Measurements from ENCODE around the gene DUOXA1. TPM values are rescaled to one million over a fixed set of nuclear protein-coding genes. Genes with fewer than 3 reads are reported as not detected.

Gene DUOXA1
- total and polyA plus RNA-seq, 2 donors (not counting 1 experiment from before 2014, with no cell fraction given) = 0.03 to 0.74 TPM

DNA sequence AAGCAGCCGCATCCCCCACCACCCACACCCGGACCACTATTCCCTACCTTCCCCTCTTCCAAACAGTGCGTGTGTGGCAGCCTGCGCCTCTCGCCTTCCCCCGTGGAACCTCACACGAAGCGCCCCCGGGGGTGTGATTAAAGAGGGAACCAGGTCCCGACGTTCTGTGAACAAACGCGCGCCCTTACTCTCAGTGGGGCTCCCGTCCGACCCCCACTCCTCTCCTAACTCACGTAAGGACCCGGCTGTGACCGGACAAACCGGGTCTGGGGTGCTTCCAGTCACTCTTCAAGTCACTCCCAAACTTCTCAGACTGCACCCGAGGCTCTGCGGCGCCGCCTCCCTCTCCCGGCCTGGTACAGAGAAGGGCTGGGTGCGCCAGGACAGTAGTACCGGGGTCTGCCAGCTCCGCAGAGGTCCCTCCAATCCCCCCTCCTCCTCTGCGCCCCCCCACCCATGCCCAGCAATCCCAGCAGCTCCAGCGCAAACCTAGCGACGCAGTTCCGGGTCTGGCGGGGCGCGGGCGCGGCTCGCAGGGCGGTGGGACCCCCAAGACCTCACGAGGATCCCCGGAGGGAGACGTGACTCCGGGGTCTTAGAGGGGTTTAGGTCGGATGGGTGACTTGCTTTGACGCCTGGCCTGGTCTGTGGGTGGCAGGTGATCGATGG, 574 bp downstream of the DUOXA1 start:
- H3K27me3 ChIP-seq (replicated peaks in 1 of 4; ENCODE audit: control extremely low read depth in 1 of 4, control insufficient read depth in 3 of 4, insufficient read depth in 4 of 4, low read length in 3 of 4) = peaks cover 0 to 63% (median 34%) of the 10 kb centered on the region in 4 experiments
- peak overlapping the region; percentile 42 for H3K9ac ChIP-seq (ENCODE audit: low read length)
- ATAC-seq (ENCODE audit: low read depth) (no peak), DNase-seq (no peak)
- ChIA-PET CTCF (interaction anchor here (6.1 kb wide), 1 partner anchor 11 kb away, joined by 33 read pairs; no protein-coding TSS in a partner anchor), POLR2A (no interaction called here)
- TF ChIP-seq, protein P1, sequence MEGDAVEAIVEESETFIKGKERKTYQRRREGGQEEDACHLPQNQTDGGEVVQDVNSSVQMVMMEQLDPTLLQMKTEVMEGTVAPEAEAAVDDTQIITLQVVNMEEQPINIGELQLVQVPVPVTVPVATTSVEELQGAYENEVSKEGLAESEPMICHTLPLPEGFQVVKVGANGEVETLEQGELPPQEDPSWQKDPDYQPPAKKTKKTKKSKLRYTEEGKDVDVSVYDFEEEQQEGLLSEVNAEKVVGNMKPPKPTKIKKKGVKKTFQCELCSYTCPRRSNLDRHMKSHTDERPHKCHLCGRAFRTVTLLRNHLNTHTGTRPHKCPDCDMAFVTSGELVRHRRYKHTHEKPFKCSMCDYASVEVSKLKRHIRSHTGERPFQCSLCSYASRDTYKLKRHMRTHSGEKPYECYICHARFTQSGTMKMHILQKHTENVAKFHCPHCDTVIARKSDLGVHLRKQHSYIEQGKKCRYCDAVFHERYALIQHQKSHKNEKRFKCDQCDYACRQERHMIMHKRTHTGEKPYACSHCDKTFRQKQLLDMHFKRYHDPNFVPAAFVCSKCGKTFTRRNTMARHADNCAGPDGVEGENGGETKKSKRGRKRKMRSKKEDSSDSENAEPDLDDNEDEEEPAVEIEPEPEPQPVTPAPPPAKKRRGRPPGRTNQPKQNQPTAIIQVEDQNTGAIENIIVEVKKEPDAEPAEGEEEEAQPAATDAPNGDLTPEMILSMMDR (IDR thresholded peaks at IDR 0.05) = no peak
- TF ChIP-seq EZH2 (IDR thresholded peaks at IDR 0.05; ENCODE audit: borderline replicate concordance, insufficient read depth, low read depth, low read length, poor library complexity, severe bottlenecking) = no peak
- H3K4me3 Mint-ChIP-seq = peak overlapping the region; percentile 46
- no peaks in the 10 kb centered on the region for H3K79me2 ChIP-seq (ENCODE audit: control insufficient read depth, insufficient read depth, low read length)
- peaks cover 74% of the 10 kb centered on the region for H3K27me3 Mint-ChIP-seq
- H3K36me3 ChIP-seq (replicated peaks in 1 of 2; ENCODE audit: control extremely low read depth in 1 of 2, control insufficient read depth in 1 of 2, extremely low read depth in 1 of 2, insufficient read depth in 2 of 2, low read length in 1 of 2) = no peaks in the 10 kb centered on the region
- H3K27ac Mint-ChIP-seq = no peak overlapping the region
- peak overlapping the region in 3 of 5 experiments; percentile 11 to 35 (median 33) for H3K4me3 ChIP-seq (ENCODE audit: control extremely low read depth in 1 of 5, extremely low read depth in 1 of 5, insufficient read depth in 1 of 5, low read depth in 2 of 5, low read length in 4 of 5)
- no peaks in the 10 kb centered on the region for H3K9me3 Mint-ChIP-seq (ENCODE audit: insufficient read depth)
- H2AFZ ChIP-seq (ENCODE audit: insufficient read depth, low read depth, low read length, poor library complexity, severe bottlenecking) = peak overlapping the region; percentile 51
- peaks cover 0 to 5% (median 0%) of the 10 kb centered on the region in 3 donors for H3K9me3 ChIP-seq (ENCODE audit: control extremely low read depth in 1 of 3, control insufficient read depth in 2 of 3, insufficient read depth in 1 of 3, low read length in 2 of 3)
- H3K4me1 ChIP-seq (ENCODE audit: control insufficient read depth in 2 of 2, insufficient read depth in 2 of 2, low read length in 2 of 2) = peaks cover 15 to 22% of the 10 kb centered on the region in 2 donors
- 10% methylated on average over 42 of the region's 47 CpGs for WGBS (ENCODE audit: insufficient coverage)
- peaks cover 8% of the 10 kb centered on the region for H3K4me1 Mint-ChIP-seq
- H4K20me1 ChIP-seq (ENCODE audit: control insufficient read depth, insufficient read depth, low read length, poor library complexity, severe bottlenecking) = no peaks in the 10 kb centered on the region
- no peak overlapping the region for H3K27ac ChIP-seq (ENCODE audit: low read length in 2 of 2)
- intact Hi-C loops (cut with micrococcal nuclease) = no loop called here
- H3K4me2 ChIP-seq (replicated peaks; ENCODE audit: low read depth, low read length, poor library complexity, severe bottlenecking) = peak overlapping the region; percentile 71

GRCh38 chr15:45126535-45127158, 3.0 kb downstream of the DUOXA1 start:
- peaks cover 15 to 22% of the 10 kb centered on the region in 2 donors for H3K4me1 ChIP-seq (ENCODE audit: control insufficient read depth in 2 of 2, insufficient read depth in 2 of 2, low read length in 2 of 2)

More at GRCh38 chr15:45126535-45127158, 3.0 kb downstream of the DUOXA1 start:
- Mint-ChIP-seq H3K9me3 (ENCODE audit: insufficient read depth) (no peaks in the 10 kb centered on the region), H3K4me1 (peaks cover 8% of the 10 kb centered on the region), H3K27me3 (peaks cover 60% of the 10 kb centered on the region), H3K4me3 (no peak overlapping the region), H3K27ac (no peak overlapping the region)
- intact Hi-C loops (cut with micrococcal nuclease) = loop anchor here (1.0 kb wide), 3 partner anchors 41 to 332 kb away; a partner anchor contains a TSS
- Histone ChIP-seq H3K27ac (ENCODE audit: low read length in 2 of 2) (no peak overlapping the region), H3K4me3 (ENCODE audit: control extremely low read depth in 1 of 5, extremely low read depth in 1 of 5, insufficient read depth in 1 of 5, low read depth in 2 of 5, low read length in 4 of 5) (no peak overlapping the region), H3K9me3 (ENCODE audit: control extremely low read depth in 1 of 3, control insufficient read depth in 2 of 3, insufficient read depth in 1 of 3, low read length in 2 of 3) (peaks cover 0 to 5% (median 0%) of the 10 kb centered on the region in 3 donors), H3K4me2 (replicated peaks; ENCODE audit: low read depth, low read length, poor library complexity, severe bottlenecking) (no peak overlapping the region), H3K36me3 (replicated peaks in 1 of 2; ENCODE audit: control extremely low read depth in 1 of 2, control insufficient read depth in 1 of 2, extremely low read depth in 1 of 2, insufficient read depth in 2 of 2, low read length in 1 of 2) (no peaks in the 10 kb centered on the region), H3K79me2 (ENCODE audit: control insufficient read depth, insufficient read depth, low read length) (no peaks in the 10 kb centered on the region), H3K27me3 (replicated peaks in 1 of 4; ENCODE audit: control extremely low read depth in 1 of 4, control insufficient read depth in 3 of 4, insufficient read depth in 4 of 4, low read length in 3 of 4) (peaks cover 0 to 55% (median 28%) of the 10 kb centered on the region in 4 experiments), H4K20me1 (ENCODE audit: control insufficient read depth, insufficient read depth, low read length, poor library complexity, severe bottlenecking) (no peaks in the 10 kb centered on the region), H3K9ac (ENCODE audit: low read length) (no peak overlapping the region), H2AFZ (ENCODE audit: insufficient read depth, low read depth, low read length, poor library complexity, severe bottlenecking) (no peak overlapping the region)
- no CpG with 5 or more reads among the region's 2 CpGs for WGBS (ENCODE audit: insufficient coverage)
- peak; percentile 70 for DNase-seq
- TF ChIP-seq EZH2 (IDR thresholded peaks at IDR 0.05; ENCODE audit: borderline replicate concordance, insufficient read depth, low read depth, low read length, poor library complexity, severe bottlenecking) = no peak
- TF ChIP-seq, protein P1 (IDR thresholded peaks at IDR 0.05) = peak; percentile 93
- peak; percentile 59 for ATAC-seq (ENCODE audit: low read depth)
- POLR2A ChIA-PET = no interaction called here
- CTCF ChIA-PET = interaction anchor here (0.6 to 3.5 kb wide), 29 partner anchors 8 to 487 kb away, joined by 3 to 32 read pairs (median 4); partner anchors contain the start of genes DUOX2, DUOXA2 and SHF
